ENCODE data around the gene CCL3.

DNA sequence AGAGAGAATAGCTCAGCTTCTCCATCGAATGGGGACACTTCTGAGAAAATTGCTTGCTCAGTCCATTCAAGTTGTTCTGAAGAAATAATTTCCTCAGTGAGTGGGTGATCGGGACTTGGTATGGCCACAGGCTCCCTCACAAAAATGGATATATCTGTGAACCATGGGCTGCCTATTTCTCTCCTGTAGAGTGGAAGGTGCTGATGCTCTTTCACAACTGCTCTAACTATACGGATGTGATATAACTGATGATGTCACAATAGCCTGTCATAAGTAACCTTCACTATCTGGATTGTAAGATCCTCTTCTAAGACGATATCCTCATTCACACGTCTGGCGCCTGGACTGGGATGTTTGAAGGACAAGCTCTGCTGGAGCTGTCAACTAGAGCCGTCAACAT is 30.5 kb downstream of the CCL3 start:
- TF ChIP-seq, protein P1, sequence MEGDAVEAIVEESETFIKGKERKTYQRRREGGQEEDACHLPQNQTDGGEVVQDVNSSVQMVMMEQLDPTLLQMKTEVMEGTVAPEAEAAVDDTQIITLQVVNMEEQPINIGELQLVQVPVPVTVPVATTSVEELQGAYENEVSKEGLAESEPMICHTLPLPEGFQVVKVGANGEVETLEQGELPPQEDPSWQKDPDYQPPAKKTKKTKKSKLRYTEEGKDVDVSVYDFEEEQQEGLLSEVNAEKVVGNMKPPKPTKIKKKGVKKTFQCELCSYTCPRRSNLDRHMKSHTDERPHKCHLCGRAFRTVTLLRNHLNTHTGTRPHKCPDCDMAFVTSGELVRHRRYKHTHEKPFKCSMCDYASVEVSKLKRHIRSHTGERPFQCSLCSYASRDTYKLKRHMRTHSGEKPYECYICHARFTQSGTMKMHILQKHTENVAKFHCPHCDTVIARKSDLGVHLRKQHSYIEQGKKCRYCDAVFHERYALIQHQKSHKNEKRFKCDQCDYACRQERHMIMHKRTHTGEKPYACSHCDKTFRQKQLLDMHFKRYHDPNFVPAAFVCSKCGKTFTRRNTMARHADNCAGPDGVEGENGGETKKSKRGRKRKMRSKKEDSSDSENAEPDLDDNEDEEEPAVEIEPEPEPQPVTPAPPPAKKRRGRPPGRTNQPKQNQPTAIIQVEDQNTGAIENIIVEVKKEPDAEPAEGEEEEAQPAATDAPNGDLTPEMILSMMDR (conservative IDR thresholded peaks at IDR 0.05; ENCODE audit: low read depth, low read length) = no peak
- TF ChIP-seq POLR2A (IDR thresholded peaks at IDR 0.05; ENCODE audit: low read depth, low read length) (no peak), SMC3 (IDR thresholded peaks at IDR 0.05; ENCODE audit: low read depth, low read length) (no peak), CEBPB (IDR thresholded peaks at IDR 0.05; ENCODE audit: low read depth, low read length) (no peak), MAZ (IDR thresholded peaks at IDR 0.05; ENCODE audit: borderline replicate concordance, low read depth, low read length) (no peak), BHLHE40 (IDR thresholded peaks at IDR 0.05; ENCODE audit: low read depth, low read length) (no peak), RAD21 (IDR thresholded peaks at IDR 0.05; ENCODE audit: low read length) (no peak), RFX5 (IDR thresholded peaks at IDR 0.05; ENCODE audit: low read depth, low read length) (no peak), RCOR1 (IDR thresholded peaks at IDR 0.05; ENCODE audit: insufficient replicate concordance, low read length) (no peak)
- TF ChIP-seq, protein P2, sequence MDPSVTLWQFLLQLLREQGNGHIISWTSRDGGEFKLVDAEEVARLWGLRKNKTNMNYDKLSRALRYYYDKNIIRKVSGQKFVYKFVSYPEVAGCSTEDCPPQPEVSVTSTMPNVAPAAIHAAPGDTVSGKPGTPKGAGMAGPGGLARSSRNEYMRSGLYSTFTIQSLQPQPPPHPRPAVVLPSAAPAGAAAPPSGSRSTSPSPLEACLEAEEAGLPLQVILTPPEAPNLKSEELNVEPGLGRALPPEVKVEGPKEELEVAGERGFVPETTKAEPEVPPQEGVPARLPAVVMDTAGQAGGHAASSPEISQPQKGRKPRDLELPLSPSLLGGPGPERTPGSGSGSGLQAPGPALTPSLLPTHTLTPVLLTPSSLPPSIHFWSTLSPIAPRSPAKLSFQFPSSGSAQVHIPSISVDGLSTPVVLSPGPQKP (IDR thresholded peaks at IDR 0.05; ENCODE audit: borderline replicate concordance, low read depth, low read length) = no peak
- TF ChIP-seq, protein P3, sequence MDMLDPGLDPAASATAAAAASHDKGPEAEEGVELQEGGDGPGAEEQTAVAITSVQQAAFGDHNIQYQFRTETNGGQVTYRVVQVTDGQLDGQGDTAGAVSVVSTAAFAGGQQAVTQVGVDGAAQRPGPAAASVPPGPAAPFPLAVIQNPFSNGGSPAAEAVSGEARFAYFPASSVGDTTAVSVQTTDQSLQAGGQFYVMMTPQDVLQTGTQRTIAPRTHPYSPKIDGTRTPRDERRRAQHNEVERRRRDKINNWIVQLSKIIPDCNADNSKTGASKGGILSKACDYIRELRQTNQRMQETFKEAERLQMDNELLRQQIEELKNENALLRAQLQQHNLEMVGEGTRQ (IDR thresholded peaks at IDR 0.05; ENCODE audit: low read depth, low read length) = no peak
